Measurements from ENCODE around the gene RETREG3.
"Not testable (repeated sequence)": the region's sequence is repeated elsewhere in the genome, so short reads cannot be mapped to it uniquely, and the experiment has no call there.

RETREG3 gene

DNA sequence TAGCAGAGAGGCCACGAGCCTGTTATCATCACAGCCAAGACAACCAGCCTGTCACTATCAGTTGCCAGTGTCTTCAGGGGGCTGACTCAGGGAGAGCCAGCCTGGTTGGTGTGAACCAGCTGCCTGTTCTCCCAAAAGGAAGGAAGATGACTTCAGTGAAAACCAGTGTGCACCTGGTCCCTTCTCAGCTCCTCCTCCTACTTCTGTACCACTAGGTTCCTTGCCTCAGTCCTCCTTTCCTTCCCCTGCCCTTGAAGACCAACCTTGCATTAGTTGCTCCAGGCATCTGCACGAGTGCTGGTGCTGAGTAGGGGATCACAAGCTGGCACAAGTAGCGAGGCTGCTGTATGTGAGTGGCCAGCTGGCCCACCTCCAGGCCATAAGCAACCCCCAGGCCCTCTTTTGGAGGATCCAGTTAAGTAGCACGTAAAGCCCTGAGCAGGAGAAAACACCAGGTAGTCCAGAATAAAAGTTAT, 8.8 kb upstream of the RETREG3 start:
- Histone ChIP-seq H3K36me3 (ENCODE audit: low read length) (0 out of 2 replicates have a peak, but pooled peaks cover 2% of the 10 kb centered on the region), H3K9ac (ENCODE audit: low read length) (peak overlapping the region; percentile 9; the same call in 1 of the 2 replicates), H3K9me3 (ENCODE audit: insufficient read depth, low read length) (no peaks in the 10 kb centered on the region), H3K4me2 (ENCODE audit: low read depth, low read length, poor library complexity, severe bottlenecking) (peak overlapping the region; percentile 18), H3F3A (ENCODE audit: insufficient read depth) (peaks cover 9% of the 10 kb centered on the region), H3K79me2 (ENCODE audit: insufficient read depth, low read length) (no peaks in the 10 kb centered on the region), H4K20me1 (ENCODE audit: low read depth, low read length) (no peaks in the 10 kb centered on the region), H3K27ac (ENCODE audit: low read depth, low read length) (peak overlapping the region; percentile 33), H3K27me3 (ENCODE audit: low read length) (no peaks in the 10 kb centered on the region), H3K4me3 (ENCODE audit: insufficient read depth, low read length, poor library complexity, severe bottlenecking) (no peak overlapping the region), H3K9me2 (replicated peaks; ENCODE audit: insufficient read depth, low read length) (no peaks in the 10 kb centered on the region), H2AFZ (ENCODE audit: low read depth, low read length, severe bottlenecking) (no peak overlapping the region)
- TF ChIP-seq EZH2phosphoT487 (conservative IDR thresholded peaks at IDR 0.05; ENCODE audit: low read length), result no peak
- TF ChIP-seq, protein P1, sequence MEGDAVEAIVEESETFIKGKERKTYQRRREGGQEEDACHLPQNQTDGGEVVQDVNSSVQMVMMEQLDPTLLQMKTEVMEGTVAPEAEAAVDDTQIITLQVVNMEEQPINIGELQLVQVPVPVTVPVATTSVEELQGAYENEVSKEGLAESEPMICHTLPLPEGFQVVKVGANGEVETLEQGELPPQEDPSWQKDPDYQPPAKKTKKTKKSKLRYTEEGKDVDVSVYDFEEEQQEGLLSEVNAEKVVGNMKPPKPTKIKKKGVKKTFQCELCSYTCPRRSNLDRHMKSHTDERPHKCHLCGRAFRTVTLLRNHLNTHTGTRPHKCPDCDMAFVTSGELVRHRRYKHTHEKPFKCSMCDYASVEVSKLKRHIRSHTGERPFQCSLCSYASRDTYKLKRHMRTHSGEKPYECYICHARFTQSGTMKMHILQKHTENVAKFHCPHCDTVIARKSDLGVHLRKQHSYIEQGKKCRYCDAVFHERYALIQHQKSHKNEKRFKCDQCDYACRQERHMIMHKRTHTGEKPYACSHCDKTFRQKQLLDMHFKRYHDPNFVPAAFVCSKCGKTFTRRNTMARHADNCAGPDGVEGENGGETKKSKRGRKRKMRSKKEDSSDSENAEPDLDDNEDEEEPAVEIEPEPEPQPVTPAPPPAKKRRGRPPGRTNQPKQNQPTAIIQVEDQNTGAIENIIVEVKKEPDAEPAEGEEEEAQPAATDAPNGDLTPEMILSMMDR (IDR thresholded peaks at IDR 0.05; ENCODE audit: insufficient read depth, low read length, poor library complexity, severe bottlenecking), result no peak

DNA sequence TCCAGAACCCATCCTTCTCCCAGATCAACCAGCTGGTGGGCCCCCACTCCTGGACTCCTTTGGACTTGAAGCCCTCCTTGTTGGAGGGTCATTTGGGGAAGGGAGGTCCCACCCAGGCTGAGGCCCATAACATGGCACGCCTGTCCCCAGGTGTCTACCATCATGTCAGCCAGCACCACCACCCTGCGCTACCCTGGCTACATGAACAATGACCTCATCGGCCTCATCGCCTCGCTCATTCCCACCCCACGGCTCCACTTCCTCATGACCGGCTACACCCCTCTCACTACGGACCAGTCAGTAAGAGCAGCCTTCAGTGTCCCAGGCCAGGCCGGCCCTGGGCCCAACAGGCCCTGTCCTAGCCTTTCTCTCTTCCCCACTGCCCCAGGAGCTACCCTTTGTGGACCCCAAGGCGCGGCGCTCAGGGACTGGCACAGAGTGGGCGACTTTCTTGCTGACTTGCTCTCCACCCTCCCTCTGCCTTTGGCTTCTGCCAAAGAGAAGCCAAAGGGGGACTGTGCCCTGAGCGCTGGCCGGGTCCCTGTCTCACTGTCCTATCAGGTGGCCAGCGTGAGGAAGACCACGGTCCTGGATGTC, 4.6 kb upstream of the RETREG3 start:
- H3K9ac ChIP-seq (ENCODE audit: low read length), result no peak overlapping the region
- no peaks in the 10 kb centered on the region for H3K27me3 ChIP-seq (ENCODE audit: low read length)
- H2AFZ ChIP-seq (ENCODE audit: low read depth, low read length, severe bottlenecking), result no peak overlapping the region
- no peaks in the 10 kb centered on the region for H3K9me3 ChIP-seq (ENCODE audit: insufficient read depth, low read length)
- H3K27ac ChIP-seq (ENCODE audit: low read depth, low read length), result no peak overlapping the region
- no peak overlapping the region for H3K4me3 ChIP-seq (ENCODE audit: insufficient read depth, low read length, poor library complexity, severe bottlenecking)
- no peak for TF ChIP-seq EZH2phosphoT487 (conservative IDR thresholded peaks at IDR 0.05; ENCODE audit: low read length)
- TF ChIP-seq, protein P1 (IDR thresholded peaks at IDR 0.05; ENCODE audit: insufficient read depth, low read length, poor library complexity, severe bottlenecking), result no peak
- H3K9me2 ChIP-seq (replicated peaks; ENCODE audit: insufficient read depth, low read length), result no peaks in the 10 kb centered on the region
- no peak overlapping the region for H3K4me2 ChIP-seq (ENCODE audit: low read depth, low read length, poor library complexity, severe bottlenecking)
- 0 out of 2 replicates have a peak, but pooled peaks cover 9% of the 10 kb centered on the region for H3K36me3 ChIP-seq (ENCODE audit: low read length)
- H3F3A ChIP-seq (ENCODE audit: insufficient read depth), result peaks cover 9% of the 10 kb centered on the region
- peaks cover 17% of the 10 kb centered on the region for H3K79me2 ChIP-seq (ENCODE audit: insufficient read depth, low read length)
- no peaks in the 10 kb centered on the region for H4K20me1 ChIP-seq (ENCODE audit: low read depth, low read length)

DNA sequence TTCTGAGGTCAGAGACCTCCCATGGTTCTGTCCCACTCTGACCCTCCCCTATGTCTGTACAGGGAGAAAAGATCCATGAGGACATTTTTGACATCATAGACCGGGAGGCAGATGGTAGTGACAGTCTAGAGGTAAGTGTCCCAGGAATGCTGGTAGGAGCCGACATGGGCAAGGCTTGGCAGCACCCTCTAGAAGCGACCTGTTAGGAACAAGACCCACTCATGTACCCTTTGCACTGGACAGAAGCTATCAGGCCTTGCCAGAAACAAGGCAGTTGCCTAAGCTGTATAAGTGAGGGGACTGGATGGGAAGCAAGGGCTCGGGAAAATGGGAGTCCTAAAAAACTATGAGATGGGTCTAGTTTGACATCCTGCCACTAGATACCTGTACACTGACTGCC, 2.8 kb upstream of the RETREG3 start:
- Histone ChIP-seq H3K27me3 (ENCODE audit: low read length) (no peaks in the 10 kb centered on the region), H3K9ac (ENCODE audit: low read length) (no peak overlapping the region), H4K20me1 (ENCODE audit: low read depth, low read length) (no peaks in the 10 kb centered on the region), H3K4me2 (ENCODE audit: low read depth, low read length, poor library complexity, severe bottlenecking) (no peak overlapping the region), H3K4me3 (ENCODE audit: insufficient read depth, low read length, poor library complexity, severe bottlenecking) (no peak overlapping the region), H3K79me2 (ENCODE audit: insufficient read depth, low read length) (peaks cover 35% of the 10 kb centered on the region), H3K9me2 (replicated peaks; ENCODE audit: insufficient read depth, low read length) (no peaks in the 10 kb centered on the region), H3F3A (ENCODE audit: insufficient read depth) (no peaks in the 10 kb centered on the region), H3K9me3 (ENCODE audit: insufficient read depth, low read length) (no peaks in the 10 kb centered on the region), H3K27ac (ENCODE audit: low read depth, low read length) (no peak overlapping the region), H2AFZ (ENCODE audit: low read depth, low read length, severe bottlenecking) (no peak overlapping the region), H3K36me3 (ENCODE audit: low read length) (0 out of 2 replicates have a peak, but pooled peaks cover 9% of the 10 kb centered on the region)
- TF ChIP-seq, protein P1 (IDR thresholded peaks at IDR 0.05; ENCODE audit: insufficient read depth, low read length, poor library complexity, severe bottlenecking), result no peak
- TF ChIP-seq EZH2phosphoT487 (conservative IDR thresholded peaks at IDR 0.05; ENCODE audit: low read length), result no peak

- Histone ChIP-seq H3K4me3 (ENCODE audit: insufficient read depth, low read length, poor library complexity, severe bottlenecking) (peak overlapping the region; percentile 81), H3K9ac (ENCODE audit: low read length) (peak overlapping the region; percentile 93), H3K79me2 (ENCODE audit: insufficient read depth, low read length) (peaks cover 54% of the 10 kb centered on the region), H3K27ac (ENCODE audit: low read depth, low read length) (peak overlapping the region; percentile 42), H3K4me2 (ENCODE audit: low read depth, low read length, poor library complexity, severe bottlenecking) (peak overlapping the region; percentile 76)
- H3K36me3 ChIP-seq (ENCODE audit: low read length); H3K27me3 ChIP-seq (ENCODE audit: low read length); H3K9me2 ChIP-seq (replicated peaks; ENCODE audit: insufficient read depth, low read length); H3F3A ChIP-seq (ENCODE audit: insufficient read depth); H3K9me3 ChIP-seq (ENCODE audit: insufficient read depth, low read length); H4K20me1 ChIP-seq (ENCODE audit: low read depth, low read length); H2AFZ ChIP-seq (ENCODE audit: low read depth, low read length, severe bottlenecking): not testable (repeated sequence)
These were observed 934 bp upstream of the RETREG3 start for GRCh38 chr17:42609814-42610801.

Data from SU-DHL-6 (cell line).